IMR-90 (cell line): ENCODE results near the gene TAB2. TPM values are rescaled to one million over a fixed set of nuclear protein-coding genes. Genes with fewer than 3 reads are reported as not detected.

ENCODE experiments used
- ATAC-seq: fragments of 200-7000 bp; cut with Tn5 transposase; 2 replicates; pipeline ENCODE4 v1.9.1; 2020; ENCODE audit warnings: low read depth, mild to moderate bottlenecking, moderate library complexity
- BruUV-seq: library from RNA; stranded (reverse); fragments of 400-500 nt; replicated peaks from 2 replicates; lab custom pipeline; 2021; lab: Mats Ljungman, UMichigan
- CTCF ChIA-PET: fragments of 300-600 bp; formaldehyde crosslinking; extraction: SDS; loops from one replicate; lab custom pipeline; 2021; ENCODE audit warnings: antibody characterized with exemption; lab: Yijun Ruan, JAX
- POLR2A ChIA-PET: fragments of 300-600 bp; sonication (Branson Sonifier 250); formaldehyde crosslinking; loops from one replicate; lab custom pipeline; 2022; ENCODE audit warnings: antibody characterized with exemption; ENCODE audit not compliant: unreplicated experiment; lab: Charles Lee
- DNase-seq: peaks from one replicate; pipeline ENCODE4 v3.0.0; 2013
- H2AFZ ChIP-seq: replicated peaks from 2 replicates; pipeline ENCODE3; 2013; ENCODE audit warnings: low read length, mild to moderate bottlenecking; ENCODE audit not compliant: poor library complexity
- H2AK5ac ChIP-seq: 2 replicates; pipeline ENCODE4 v1.6.1; 2013; ENCODE audit warnings: low read depth, low read length, inconsistent platforms
- H2AK9ac ChIP-seq: replicated peaks from 2 replicates; pipeline ENCODE3; 2013; ENCODE audit warnings: mild to moderate bottlenecking, low read depth, low read length, moderate library complexity; ENCODE audit not compliant: poor library complexity
- H2BK120ac ChIP-seq: 2 replicates; pipeline ENCODE4 v1.6.1; 2013; ENCODE audit warnings: low read depth, low read length, inconsistent platforms
- H2BK15ac ChIP-seq: 3 replicates; pipeline ENCODE4 v1.6.1; 2013; ENCODE audit warnings: low read depth, low read length, inconsistent platforms
- H2BK20ac ChIP-seq: 2 replicates; pipeline ENCODE4 v1.6.1; 2013; ENCODE audit warnings: low read depth, mild to moderate bottlenecking, inconsistent platforms, low read length, moderate library complexity
- H2BK5ac ChIP-seq: 2 replicates; pipeline ENCODE4 v1.6.1; 2013; ENCODE audit warnings: mild to moderate bottlenecking, low read depth, low read length, inconsistent platforms; ENCODE audit not compliant: poor library complexity, severe bottlenecking
- H3K14ac ChIP-seq: replicated peaks from 2 replicates; pipeline ENCODE4 v1.6.1; 2013; ENCODE audit warnings: low read depth, low read length, inconsistent platforms
- H3K18ac ChIP-seq: 2 replicates; pipeline ENCODE4 v1.6.1; 2013; ENCODE audit warnings: low read depth, low read length, control low read depth
- H3K23ac ChIP-seq: 2 replicates; pipeline ENCODE4 v1.6.1; 2013; ENCODE audit warnings: low read depth, low read length, inconsistent platforms
- H3K27ac ChIP-seq: 2 replicates; pipeline ENCODE4 v1.5.1; 2013; ENCODE audit warnings: mild to moderate bottlenecking, control low read depth, low read length; ENCODE audit not compliant: insufficient read depth
- H3K27me3 ChIP-seq: 2 replicates; pipeline ENCODE4 v1.6.1; 2013; ENCODE audit warnings: low read length; ENCODE audit not compliant: control insufficient read depth, insufficient read depth
- H3K36me3 ChIP-seq: 2 replicates; pipeline ENCODE4 v1.6.1; 2013; ENCODE audit warnings: low read length, mixed read lengths; ENCODE audit not compliant: control insufficient read depth, insufficient read depth
- H3K4ac ChIP-seq: 2 replicates; pipeline ENCODE4 v1.6.1; 2013; ENCODE audit warnings: low read depth, low read length, inconsistent platforms
- H3K4me1 ChIP-seq: 2 replicates; pipeline ENCODE4 v1.6.1; 2013; ENCODE audit warnings: low read length, mixed read lengths; ENCODE audit not compliant: control insufficient read depth, insufficient read depth
- H3K4me2 ChIP-seq: 2 replicates; pipeline ENCODE4 v1.6.1; 2013; ENCODE audit warnings: low read depth, mild to moderate bottlenecking, control low read depth, low read length, moderate library complexity
- H3K4me3 ChIP-seq: 2 replicates; pipeline ENCODE4 v1.5.1; 2013; ENCODE audit warnings: low read depth, mild to moderate bottlenecking, control low read depth, low read length, moderate library complexity; ENCODE audit not compliant: insufficient read depth
- H3K56ac ChIP-seq: 2 replicates; pipeline ENCODE4 v1.6.1; 2013; ENCODE audit warnings: low read length, inconsistent platforms; ENCODE audit not compliant: insufficient read depth; ENCODE audit errors: extremely low read depth
- H3K79me1 ChIP-seq, 2 experiments: 2 replicates each; pipeline ENCODE4 v1.6.1; 2013; ENCODE audit warnings: low read length in 2 of 2, inconsistent platforms in 1 of 2, low read depth in 1 of 2
- H3K9ac ChIP-seq: 2 replicates; pipeline ENCODE4 v1.6.1; 2013; ENCODE audit warnings: low read depth, low read length, control low read depth
- H3K9me1 ChIP-seq: 2 replicates; pipeline ENCODE4 v1.6.1; 2013; ENCODE audit warnings: low read length, inconsistent platforms; ENCODE audit not compliant: insufficient read depth
- H3K9me3 ChIP-seq: 2 replicates; pipeline ENCODE4 v1.6.1; 2013; ENCODE audit warnings: low read length; ENCODE audit not compliant: control insufficient read depth, insufficient read depth
- H4K20me1 ChIP-seq: 2 replicates; pipeline ENCODE4 v1.6.1; 2013; ENCODE audit warnings: low read length, inconsistent platforms; ENCODE audit not compliant: insufficient read depth
- H4K5ac ChIP-seq: 2 replicates; pipeline ENCODE4 v1.6.1; 2013; ENCODE audit warnings: mild to moderate bottlenecking, low read depth, low read length, control low read depth
- H4K8ac ChIP-seq, 2 experiments: 2 replicates each; pipeline ENCODE4 v1.6.1; 2013; ENCODE audit warnings: low read depth in 2 of 2, low read length in 2 of 2, control low read depth in 1 of 2, inconsistent platforms in 1 of 2
- H4K91ac ChIP-seq: 2 replicates; pipeline ENCODE4 v1.6.1; 2013; ENCODE audit warnings: low read depth, low read length, inconsistent platforms; ENCODE audit not compliant: insufficient read depth
- BHLHE40 ChIP-seq: fragments of 150-350 bp; IDR thresholded peaks from 2 replicates; pipeline ENCODE4 v1.6.1; 2016; ENCODE audit warnings: mild to moderate bottlenecking, low read depth, low read length
- CEBPB ChIP-seq: IDR thresholded peaks from 2 replicates; pipeline ENCODE4 v1.6.1; 2012; ENCODE audit warnings: low read depth, low read length, improper control_type of control experiment
- CHD1 ChIP-seq: IDR thresholded peaks from 2 replicates; pipeline ENCODE4 v1.6.1; 2012; ENCODE audit warnings: low read depth, low read length, improper control_type of control experiment
- FOS ChIP-seq: fragments of 150-350 bp; IDR thresholded peaks from 2 replicates; pipeline ENCODE4 v1.6.1; 2016; ENCODE audit warnings: low read depth, low read length
- MAFK ChIP-seq: IDR thresholded peaks from 2 replicates; pipeline ENCODE4 v1.6.1; 2012; ENCODE audit warnings: low read depth, low read length, improper control_type of control experiment
- MAZ ChIP-seq: IDR thresholded peaks from 2 replicates; pipeline ENCODE4 v1.6.1; 2012; ENCODE audit warnings: low read depth, mild to moderate bottlenecking, low read length, improper control_type of control experiment, moderate library complexity, borderline replicate concordance
- MXI1 ChIP-seq: IDR thresholded peaks from 2 replicates; pipeline ENCODE4 v1.6.1; 2012; ENCODE audit warnings: low read depth, mild to moderate bottlenecking, low read length, moderate library complexity, borderline replicate concordance
- NFE2L2 ChIP-seq: fragments of 150-350 bp; IDR thresholded peaks from 2 replicates; pipeline ENCODE4 v1.6.1; 2016; ENCODE audit warnings: low read depth, mild to moderate bottlenecking, low read length
- POLR2A ChIP-seq: IDR thresholded peaks from 2 replicates; pipeline ENCODE4 v1.6.1; 2012; ENCODE audit warnings: mild to moderate bottlenecking, low read depth, low read length
- RAD21 ChIP-seq: IDR thresholded peaks from 2 replicates; pipeline ENCODE4 v1.6.1; 2012; ENCODE audit warnings: low read length, improper control_type of control experiment
- RCOR1 ChIP-seq: IDR thresholded peaks from 2 replicates; pipeline ENCODE4 v1.6.1; 2012; ENCODE audit warnings: mild to moderate bottlenecking, low read length, improper control_type of control experiment; ENCODE audit not compliant: insufficient replicate concordance
- RFX5 ChIP-seq: IDR thresholded peaks from 2 replicates; pipeline ENCODE4 v1.8.0; 2012; ENCODE audit warnings: low read depth, mild to moderate bottlenecking, low read length, moderate library complexity
- SMC3 ChIP-seq: fragments of 150-350 bp; IDR thresholded peaks from 2 replicates; pipeline ENCODE4 v1.6.1; 2016; ENCODE audit warnings: low read depth, mild to moderate bottlenecking, antibody characterized with exemption, low read length, moderate library complexity
- WGBS, 2 experiments: methylation state at CpG; one replicate each; pipeline versions ENCODE4 v1.1.5 to v1.1.7; 2013; ENCODE audit warnings: missing lambda C conversion rate in 2 of 2; ENCODE audit not compliant: insufficient read length in 1 of 2; ENCODE audit errors: extremely low coverage in 2 of 2; 5-methylcytosine and 5-hydroxymethylcytosine counted together
- dilution Hi-C: fragments of 300-500 bp; cut with HindIII; formaldehyde crosslinking; loops from one replicate; pipeline ENCODE4 v1.14.3; 2018; ENCODE audit warnings: low sequenced_read_pairs; ENCODE audit not compliant: unreplicated experiment
- in situ Hi-C: fragments of 300-500 bp; cut with MboI; formaldehyde crosslinking; loops from 3 replicates; pipeline ENCODE4 v1.14.3; 2019; ENCODE audit warnings: low sequenced_read_pairs, inconsistent platforms, mixed read lengths
- intact Hi-C: fragments of 100-400 bp; cut with micrococcal nuclease; formaldehyde crosslinking; loops from 2 replicates; pipeline ENCODE4 v1.10.0; 2022
- polyA plus RNA-seq, 3 experiments: library from polyadenylated mRNA; depleted of rRNA; stranded (reverse); fragments of >200 nt; gene quantifications; 2 replicates each; pipeline ENCODE4 v1.2.3, GENCODE V29; 2012; ENCODE audit warnings: low replicate concordance in 1 of 3
- total RNA-seq: library from RNA; depleted of rRNA; stranded (reverse); fragments of >200 nt; gene quantifications from 2 replicates; pipeline ENCODE4 v1.2.3, GENCODE V29; 2012
- TF ChIP-seq, protein P1 (sequence below): conservative IDR thresholded peaks from 2 replicates; pipeline ENCODE4 v1.5.1; 2012; ENCODE audit warnings: mild to moderate bottlenecking, low read depth, low read length, improper control_type of control experiment
- TF ChIP-seq, protein P2 (sequence below): fragments of 150-350 bp; IDR thresholded peaks from 2 replicates; pipeline ENCODE4 v1.6.1; 2017; ENCODE audit warnings: mild to moderate bottlenecking, antibody characterized with exemption, low read length, low read depth
- TF ChIP-seq, protein P3 (sequence below): fragments of 150-350 bp; IDR thresholded peaks from 2 replicates; pipeline ENCODE4 v1.6.1; 2016; ENCODE audit warnings: low read depth, mild to moderate bottlenecking, low read length, moderate library complexity, borderline replicate concordance

The TAB2 gene
- total and polyA plus RNA-seq, 2 of the 4 experiments (the other 2 are of a cell fraction) = 20.8 to 25.3 TPM

GRCh38 chr6:149305372-149305771, 12.1 kb upstream of the TAB2 start:
- Histone ChIP-seq H3K56ac (no peak overlapping the region), H3K14ac (no peak overlapping the region), H3K36me3 (no peaks in the 10 kb centered on the region), H3K4me2 (no peak overlapping the region), H4K8ac (no peak overlapping the region), H3K4me3 (no peak overlapping the region), H4K20me1 (no peaks in the 10 kb centered on the region), H2BK20ac (no peak overlapping the region), H3K9me3 (no peaks in the 10 kb centered on the region), H3K9ac (no peak overlapping the region), H3K4ac (no peak overlapping the region), H4K91ac (no peak overlapping the region), H2BK15ac (no peak overlapping the region), H3K27ac (no peak overlapping the region), H3K9me1 (0 out of 2 replicates have a peak, but pooled peaks cover 3% of the 10 kb centered on the region), H2BK120ac (no peak overlapping the region), H3K18ac (no peak overlapping the region), H2BK5ac (no peak overlapping the region), H4K5ac (no peak overlapping the region), H3K79me1 (no peaks in the 10 kb centered on the region), H2AK5ac (no peak overlapping the region), H3K27me3 (peaks cover 9% of the 10 kb centered on the region), H2AK9ac (no peak overlapping the region), H3K23ac (no peak overlapping the region), H2AFZ (no peak overlapping the region), H3K4me1 (peaks cover 4% of the 10 kb centered on the region; the same call in 1 of the 2 replicates)
- ChIA-PET CTCF (no interaction called here), POLR2A (no interaction called here)
- no peak for ATAC-seq
- 17% methylated on average over 2 of the region's 3 CpGs; no CpG with 5 or more reads in 1 of the 2 experiments for WGBS, 2 experiments
- dilution Hi-C loops (no loop called here), in situ Hi-C loops (no loop called here), intact Hi-C loops (no loop called here)
- no TSS peak for BruUV-seq
- no peak for DNase-seq
- TF ChIP-seq SMC3 (no peak), RAD21 (no peak), POLR2A (no peak), RFX5 (no peak), BHLHE40 (no peak), RCOR1 (no peak), CEBPB (no peak), MAFK (no peak), MAZ (no peak), MXI1 (no peak), FOS (no peak), NFE2L2 (no peak), CHD1 (no peak)
- TF ChIP-seq, protein P1, sequence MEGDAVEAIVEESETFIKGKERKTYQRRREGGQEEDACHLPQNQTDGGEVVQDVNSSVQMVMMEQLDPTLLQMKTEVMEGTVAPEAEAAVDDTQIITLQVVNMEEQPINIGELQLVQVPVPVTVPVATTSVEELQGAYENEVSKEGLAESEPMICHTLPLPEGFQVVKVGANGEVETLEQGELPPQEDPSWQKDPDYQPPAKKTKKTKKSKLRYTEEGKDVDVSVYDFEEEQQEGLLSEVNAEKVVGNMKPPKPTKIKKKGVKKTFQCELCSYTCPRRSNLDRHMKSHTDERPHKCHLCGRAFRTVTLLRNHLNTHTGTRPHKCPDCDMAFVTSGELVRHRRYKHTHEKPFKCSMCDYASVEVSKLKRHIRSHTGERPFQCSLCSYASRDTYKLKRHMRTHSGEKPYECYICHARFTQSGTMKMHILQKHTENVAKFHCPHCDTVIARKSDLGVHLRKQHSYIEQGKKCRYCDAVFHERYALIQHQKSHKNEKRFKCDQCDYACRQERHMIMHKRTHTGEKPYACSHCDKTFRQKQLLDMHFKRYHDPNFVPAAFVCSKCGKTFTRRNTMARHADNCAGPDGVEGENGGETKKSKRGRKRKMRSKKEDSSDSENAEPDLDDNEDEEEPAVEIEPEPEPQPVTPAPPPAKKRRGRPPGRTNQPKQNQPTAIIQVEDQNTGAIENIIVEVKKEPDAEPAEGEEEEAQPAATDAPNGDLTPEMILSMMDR = no peak
- TF ChIP-seq, protein P2, sequence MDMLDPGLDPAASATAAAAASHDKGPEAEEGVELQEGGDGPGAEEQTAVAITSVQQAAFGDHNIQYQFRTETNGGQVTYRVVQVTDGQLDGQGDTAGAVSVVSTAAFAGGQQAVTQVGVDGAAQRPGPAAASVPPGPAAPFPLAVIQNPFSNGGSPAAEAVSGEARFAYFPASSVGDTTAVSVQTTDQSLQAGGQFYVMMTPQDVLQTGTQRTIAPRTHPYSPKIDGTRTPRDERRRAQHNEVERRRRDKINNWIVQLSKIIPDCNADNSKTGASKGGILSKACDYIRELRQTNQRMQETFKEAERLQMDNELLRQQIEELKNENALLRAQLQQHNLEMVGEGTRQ = no peak
- TF ChIP-seq, protein P3, sequence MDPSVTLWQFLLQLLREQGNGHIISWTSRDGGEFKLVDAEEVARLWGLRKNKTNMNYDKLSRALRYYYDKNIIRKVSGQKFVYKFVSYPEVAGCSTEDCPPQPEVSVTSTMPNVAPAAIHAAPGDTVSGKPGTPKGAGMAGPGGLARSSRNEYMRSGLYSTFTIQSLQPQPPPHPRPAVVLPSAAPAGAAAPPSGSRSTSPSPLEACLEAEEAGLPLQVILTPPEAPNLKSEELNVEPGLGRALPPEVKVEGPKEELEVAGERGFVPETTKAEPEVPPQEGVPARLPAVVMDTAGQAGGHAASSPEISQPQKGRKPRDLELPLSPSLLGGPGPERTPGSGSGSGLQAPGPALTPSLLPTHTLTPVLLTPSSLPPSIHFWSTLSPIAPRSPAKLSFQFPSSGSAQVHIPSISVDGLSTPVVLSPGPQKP = no peak
